BLaER1 treated with 17β-estradiol and CSF1 and Interleukin-3, amounts not matched to agents 10 nM and 100 nM (cell line): Measurements from ENCODE around the gene MTA3.
A peak's percentile ranks its signal among the peaks of the same experiment; 100 is the strongest.

Experiments used
- H3K27ac ChIP-seq, 11 experiments: shearing (Covaris generic); formaldehyde crosslinking; 2 replicates each; pipeline ENCODE4 v1.8.1; 2022
- H3K27me3 ChIP-seq, 11 experiments: shearing (Covaris generic); formaldehyde crosslinking; 2 replicates each; pipeline ENCODE4 v1.8.1; 2022
- H3K36me3 ChIP-seq, 11 experiments: shearing (Covaris generic); formaldehyde crosslinking; 2 replicates each; pipeline ENCODE4 v1.8.1; 2022
- H3K4me1 ChIP-seq, 10 experiments: shearing (Covaris generic); formaldehyde crosslinking; 2 replicates each; pipeline ENCODE4 v1.8.1; 2022
- H3K4me2 ChIP-seq, 11 experiments: shearing (Covaris generic); formaldehyde crosslinking; 2 replicates each; pipeline ENCODE4 v1.8.1; 2022
- H3K4me3 ChIP-seq, 10 experiments: shearing (Covaris generic); formaldehyde crosslinking; 2 replicates each; pipeline ENCODE4 v1.8.1; 2022
- H3K9ac ChIP-seq, 11 experiments: shearing (Covaris generic); formaldehyde crosslinking; 2 replicates each; pipeline ENCODE4 v1.8.1; 2022
- H3K9me3 ChIP-seq, 11 experiments: shearing (Covaris generic); formaldehyde crosslinking; replicated peaks in 1 of 11; 2 replicates each; pipeline ENCODE4 v1.8.1; 2022
- H4K20me1 ChIP-seq, 11 experiments: shearing (Covaris generic); formaldehyde crosslinking; 2 replicates each; pipeline ENCODE4 v1.8.1; 2022
- Cebpa-rat ChIP-seq, 11 experiments: shearing (Covaris generic); IDR thresholded peaks; 2 replicates each; pipeline ENCODE4 v1.8.1; 2022

MTA3 gene

DNA sequence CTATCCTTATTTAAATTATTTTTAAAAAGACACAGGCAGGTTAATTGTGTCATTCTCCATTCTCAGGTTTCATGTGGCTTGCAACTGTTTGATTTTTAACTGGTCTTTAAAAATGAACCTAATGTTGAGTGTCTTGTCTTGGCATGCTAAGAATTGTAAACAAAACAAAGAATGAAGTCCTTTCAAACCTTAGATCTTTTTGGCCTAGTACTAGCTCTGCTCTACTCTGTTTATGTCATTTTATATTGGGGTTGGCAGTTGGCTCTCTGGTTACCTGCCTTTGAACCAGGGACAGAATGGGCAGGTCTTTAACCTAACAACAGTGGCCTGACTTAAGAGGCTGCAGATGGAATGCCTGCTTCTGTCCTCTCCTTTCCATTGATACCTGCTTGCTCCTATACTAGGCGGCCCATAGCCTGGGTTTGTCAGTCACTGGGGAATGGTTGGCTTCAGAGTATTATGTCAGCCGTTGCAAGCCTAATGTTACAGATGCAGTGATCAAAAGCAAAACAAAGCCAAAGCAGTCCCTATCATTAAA lies 85.5 kb downstream of the MTA3 start:
- peaks cover 21 to 60% (median 34%) of the 10 kb centered on the region in 11 experiments for H3K36me3 ChIP-seq
- H3K9ac ChIP-seq: no peak overlapping the region
- no peaks in the 10 kb centered on the region for H3K27me3 ChIP-seq
- H3K27ac ChIP-seq: no peak overlapping the region
- H3K9me3 ChIP-seq: no peaks in the 10 kb centered on the region
- TF ChIP-seq Cebpa-rat (IDR thresholded peaks at IDR 0.05): no peak
- no peaks in the 10 kb centered on the region for H4K20me1 ChIP-seq
- no peak overlapping the region for H3K4me3 ChIP-seq
- H3K4me2 ChIP-seq: no peak overlapping the region
- H3K4me1 ChIP-seq: peaks cover 0 to 20% (median 4%) of the 10 kb centered on the region in 10 experiments; a peak in 13 of 20 replicates

DNA sequence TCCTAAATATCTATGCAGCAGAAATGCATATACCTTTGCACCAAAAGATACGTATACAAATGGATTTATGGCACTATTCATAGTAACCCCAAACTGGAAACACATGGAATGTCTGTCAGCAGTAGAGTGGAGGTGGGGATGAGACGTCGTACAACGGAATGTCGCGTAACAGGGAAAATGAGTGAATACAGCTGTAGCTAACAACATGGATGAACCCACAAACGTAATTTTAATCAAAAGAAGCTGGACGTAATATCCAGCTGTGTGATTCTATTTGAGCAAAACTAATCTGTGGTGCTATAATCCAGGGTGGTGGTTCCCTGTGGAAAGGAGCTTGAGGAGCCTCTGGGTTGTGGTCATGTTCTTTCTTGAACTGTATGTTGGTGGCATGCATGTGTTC lies 89.9 kb downstream of the MTA3 start:
- Histone ChIP-seq H3K4me1 (peaks cover under 1 to 13% (median 1%) of the 10 kb centered on the region in 10 experiments; a peak in 17 of 20 replicates), H3K36me3 (peaks cover 18 to 66% (median 33%) of the 10 kb centered on the region in 11 experiments), H3K27ac (no peak overlapping the region), H3K9me3 (no peaks in the 10 kb centered on the region), H3K4me2 (no peak overlapping the region), H3K4me3 (no peak overlapping the region), H3K27me3 (no peaks in the 10 kb centered on the region), H3K9ac (no peak overlapping the region), H4K20me1 (peaks cover 0 to under 1% (median 0%) of the 10 kb centered on the region in 11 experiments; a peak in 1 of 22 replicates)
- TF ChIP-seq Cebpa-rat (IDR thresholded peaks at IDR 0.05): no peak

DNA sequence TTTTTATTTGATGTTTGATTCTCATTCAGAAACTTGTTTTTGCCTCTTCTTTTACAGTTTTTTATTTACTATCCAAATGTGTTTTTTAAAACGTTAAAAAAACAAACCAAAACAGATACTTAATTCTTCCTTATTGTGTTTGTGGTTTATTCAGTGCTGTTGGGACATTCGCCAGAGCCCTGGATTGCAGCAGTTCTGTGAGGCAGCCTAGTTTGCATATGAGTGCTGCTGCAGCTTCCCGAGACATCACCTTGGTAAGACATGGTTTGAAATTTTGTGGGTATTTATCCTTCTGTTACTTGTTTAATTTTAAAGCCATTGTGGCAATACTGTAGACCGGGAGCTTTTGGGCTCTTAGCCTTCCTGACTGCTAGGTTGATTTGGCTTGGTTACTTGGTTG lies 91.2 kb downstream of the MTA3 start:
- TF ChIP-seq Cebpa-rat (IDR thresholded peaks at IDR 0.05): no peak
- Histone ChIP-seq H3K4me2 (0 out of 22 replicates have a peak overlapping the region, but pooled peaks of 1 of the 11 experiments have one; percentile 5), H3K4me1 (peaks cover 10 to 25% (median 13%) of the 10 kb centered on the region in 10 experiments; a peak in 19 of 20 replicates), H3K36me3 (peaks cover 18 to 62% (median 32%) of the 10 kb centered on the region in 11 experiments), H3K27me3 (no peaks in the 10 kb centered on the region), H3K4me3 (no peak overlapping the region), H3K27ac (no peak overlapping the region), H3K9ac (no peak overlapping the region), H4K20me1 (peaks cover 0 to 9% (median 0%) of the 10 kb centered on the region in 11 experiments; a peak in 1 of 22 replicates), H3K9me3 (no peaks in the 10 kb centered on the region)

DNA sequence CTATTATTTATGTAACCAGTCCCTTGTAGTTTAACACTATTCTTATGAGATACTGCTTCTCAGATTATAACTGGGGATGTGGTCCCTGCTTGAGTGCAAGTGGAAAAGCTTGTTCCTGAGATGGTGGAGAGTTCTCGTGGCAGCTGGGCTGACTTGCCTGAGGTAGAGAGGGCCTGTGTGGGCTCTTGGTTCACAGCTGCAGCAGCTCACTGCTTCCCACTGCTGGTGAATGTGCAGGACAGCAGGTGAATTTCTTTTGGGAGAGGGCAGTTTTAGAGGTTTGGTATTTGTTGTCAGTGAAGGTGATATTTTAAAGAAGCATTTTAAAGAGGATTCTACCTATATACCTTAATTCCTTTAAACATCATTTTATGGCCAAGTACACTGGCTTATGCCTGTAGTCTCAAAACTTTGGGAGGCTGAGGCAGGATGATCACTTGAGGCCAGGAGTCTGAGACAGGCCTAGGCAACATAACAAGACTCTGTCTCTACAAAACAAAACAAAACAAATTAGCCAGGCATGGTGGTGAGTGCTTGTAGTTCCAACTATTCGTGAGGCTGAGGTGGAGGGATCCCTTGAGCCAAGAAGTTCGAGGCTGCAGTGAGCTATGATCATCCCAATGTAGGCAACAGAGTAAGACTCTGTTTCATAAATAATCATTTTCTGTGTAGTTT lies 94.8 kb downstream of the MTA3 start:
- Histone ChIP-seq H3K4me3 (no peak overlapping the region), H3K4me2 (peak overlapping the region in 8 of 11 experiments; percentile 1 to 73 (median 31); a peak in 10 of 22 replicates), H3K9me3 (no peaks in the 10 kb centered on the region), H3K4me1 (peaks cover 10 to 27% (median 13%) of the 10 kb centered on the region in 10 experiments; a peak in 19 of 20 replicates), H4K20me1 (peaks cover 0 to 10% (median 0%) of the 10 kb centered on the region in 11 experiments; a peak in 1 of 22 replicates), H3K27me3 (no peaks in the 10 kb centered on the region), H3K27ac (peak overlapping the region in 6 of 11 experiments; percentile 25 to 60 (median 45); a peak in 10 of 22 replicates), H3K9ac (peak overlapping the region in 1 of 11 experiments; percentile 16; a peak in 1 of 22 replicates), H3K36me3 (peaks cover 3 to 50% (median 15%) of the 10 kb centered on the region in 11 experiments; a peak in 17 of 22 replicates)
- no peak for TF ChIP-seq Cebpa-rat (IDR thresholded peaks at IDR 0.05)

DNA sequence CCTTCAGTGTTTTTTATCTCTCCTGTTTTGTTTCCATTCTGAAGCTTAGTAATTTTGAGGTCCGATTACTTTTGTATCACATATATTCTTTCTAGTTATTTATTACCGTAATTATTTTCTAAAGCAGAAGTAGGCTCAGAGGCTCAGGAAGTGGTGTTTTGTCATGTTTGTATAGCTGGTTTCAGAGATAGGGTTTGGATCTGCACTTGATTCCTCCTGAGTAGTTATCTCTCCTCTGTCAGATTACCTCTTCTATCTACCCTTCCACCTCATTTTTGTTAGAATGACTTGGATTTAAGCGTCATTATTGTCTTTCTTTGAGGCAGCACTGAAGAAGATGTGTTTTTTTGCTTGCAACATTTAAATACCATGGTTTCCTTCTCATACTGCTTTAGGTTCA lies 95.4 kb downstream of the MTA3 start:
- H3K27me3 ChIP-seq: no peaks in the 10 kb centered on the region
- no peak overlapping the region for H3K4me3 ChIP-seq
- H3K36me3 ChIP-seq: peaks cover 0 to 46% (median 11%) of the 10 kb centered on the region in 11 experiments; a peak in 11 of 22 replicates
- H3K27ac ChIP-seq: peak overlapping the region in 6 of 11 experiments; percentile 25 to 60 (median 45); a peak in 8 of 22 replicates
- H3K9me3 ChIP-seq: no peaks in the 10 kb centered on the region
- H3K9ac ChIP-seq: peak overlapping the region in 1 of 11 experiments; percentile 16; a peak in 1 of 22 replicates
- H3K4me1 ChIP-seq: peaks cover 10 to 25% (median 13%) of the 10 kb centered on the region in 10 experiments; a peak in 19 of 20 replicates
- TF ChIP-seq Cebpa-rat (IDR thresholded peaks at IDR 0.05): no peak
- H4K20me1 ChIP-seq: peaks cover 0 to 10% (median 0%) of the 10 kb centered on the region in 11 experiments; a peak in 1 of 22 replicates
- peak overlapping the region in 10 of 11 experiments; percentile 1 to 73 (median 40); a peak in 14 of 22 replicates for H3K4me2 ChIP-seq

DNA sequence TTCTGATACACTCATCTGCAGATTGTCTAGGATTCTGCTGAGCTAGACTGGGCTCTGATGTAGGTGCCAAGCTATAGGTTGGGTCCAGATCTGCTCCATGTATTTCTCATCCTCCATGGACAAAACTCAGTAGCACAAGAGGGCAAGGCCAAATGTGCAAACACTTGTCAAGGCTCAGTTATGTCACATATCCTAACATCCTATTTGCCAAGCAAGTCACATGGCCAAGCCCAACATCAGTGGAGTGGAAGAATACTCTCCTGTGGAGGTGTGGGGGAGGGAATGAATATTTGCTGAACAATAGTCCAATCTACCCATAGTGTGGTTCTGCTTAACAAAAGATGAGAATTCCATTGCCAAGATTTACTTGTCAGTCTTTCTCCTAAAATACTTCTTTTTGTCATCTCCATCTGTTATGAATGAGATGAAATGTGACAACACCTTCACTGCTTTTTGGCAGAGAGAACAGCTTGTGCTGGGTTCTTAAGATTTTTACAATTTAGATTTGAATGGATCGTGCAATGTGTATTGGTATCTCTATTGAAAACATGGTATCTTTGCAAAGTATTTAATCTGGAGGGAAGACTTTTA lies 105.7 kb downstream of the MTA3 start:
- peaks cover 0 to 12% (median 0%) of the 10 kb centered on the region in 11 experiments; a peak in 4 of 22 replicates for H3K9me3 ChIP-seq
- H3K36me3 ChIP-seq: peaks cover 10 to 35% (median 21%) of the 10 kb centered on the region in 11 experiments; a peak in 16 of 22 replicates
- peaks cover 5 to 12% (median 8%) of the 10 kb centered on the region in 10 experiments; a peak in 16 of 20 replicates for H3K4me1 ChIP-seq
- TF ChIP-seq Cebpa-rat (IDR thresholded peaks at IDR 0.05): no peak
- H3K27ac ChIP-seq: no peak overlapping the region
- H4K20me1 ChIP-seq: no peaks in the 10 kb centered on the region
- no peaks in the 10 kb centered on the region for H3K27me3 ChIP-seq
- no peak overlapping the region for H3K4me3 ChIP-seq
- no peak overlapping the region for H3K9ac ChIP-seq
- H3K4me2 ChIP-seq: no peak overlapping the region

DNA sequence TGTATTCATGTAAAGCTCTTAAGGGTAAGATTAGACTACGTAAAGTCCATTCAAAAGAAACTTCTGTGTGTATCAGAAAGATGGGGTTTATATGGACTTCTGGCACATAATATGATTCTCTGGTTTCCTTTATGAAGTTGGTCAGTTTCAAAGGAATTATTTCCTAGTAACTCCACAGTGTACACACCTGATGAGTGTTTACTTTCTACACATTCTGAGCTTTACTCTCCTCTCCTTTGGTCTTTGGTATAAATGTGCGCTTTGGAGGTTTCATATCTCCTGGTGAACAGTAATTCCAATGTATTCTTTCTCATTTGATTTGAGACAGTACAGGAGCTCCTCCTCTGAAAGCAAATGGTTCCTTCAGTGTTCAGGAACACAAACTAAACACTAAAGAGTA lies 107.4 kb downstream of the MTA3 start:
- no peak overlapping the region for H3K4me2 ChIP-seq
- no peaks in the 10 kb centered on the region for H3K27me3 ChIP-seq
- H3K9me3 ChIP-seq: peaks cover 0 to 12% (median 0%) of the 10 kb centered on the region in 11 experiments; a peak in 4 of 22 replicates
- H3K27ac ChIP-seq: no peak overlapping the region
- no peak overlapping the region for H3K9ac ChIP-seq
- H3K4me3 ChIP-seq: no peak overlapping the region
- no peak for TF ChIP-seq Cebpa-rat (IDR thresholded peaks at IDR 0.05)
- H3K36me3 ChIP-seq: peaks cover 10 to 48% (median 27%) of the 10 kb centered on the region in 11 experiments; a peak in 16 of 22 replicates
- no peaks in the 10 kb centered on the region for H3K4me1 ChIP-seq
- H4K20me1 ChIP-seq: no peaks in the 10 kb centered on the region

DNA sequence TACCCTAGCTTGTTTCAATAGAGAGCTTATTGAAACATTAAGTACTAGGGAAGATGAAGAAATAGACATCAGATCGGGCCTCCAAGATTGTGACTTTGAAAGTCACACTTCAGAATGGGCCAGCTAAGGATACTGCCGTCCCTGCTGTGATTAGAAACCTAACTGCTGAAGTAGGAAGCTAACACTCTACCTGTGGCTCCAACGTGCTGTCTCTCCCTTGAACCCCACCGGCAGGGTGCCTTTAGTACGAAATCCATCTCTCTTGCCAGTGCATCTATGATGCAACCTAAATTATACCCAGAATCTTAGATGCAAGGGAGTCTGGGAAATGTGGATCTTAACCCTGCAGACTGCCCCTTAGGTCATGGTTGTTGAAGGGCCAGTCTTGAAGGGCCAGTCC lies 116.9 kb downstream of the MTA3 start:
- H3K36me3 ChIP-seq: peaks cover 27 to 81% (median 51%) of the 10 kb centered on the region in 11 experiments; a peak in 21 of 22 replicates
- no peak for TF ChIP-seq Cebpa-rat (IDR thresholded peaks at IDR 0.05)

More for the DNA sequence above, 116.9 kb downstream of the MTA3 start:
- Histone ChIP-seq H3K27ac (no peak overlapping the region), H3K4me3 (no peak overlapping the region), H3K9me3 (peaks cover 0 to 12% (median 0%) of the 10 kb centered on the region in 11 experiments; a peak in 4 of 22 replicates), H3K9ac (no peak overlapping the region), H4K20me1 (peaks cover 0 to 6% (median 0%) of the 10 kb centered on the region in 11 experiments; a peak in 1 of 22 replicates), H3K27me3 (no peaks in the 10 kb centered on the region), H3K4me1 (no peaks in the 10 kb centered on the region), H3K4me2 (no peak overlapping the region)
